HG02623 (cell line): ENCODE measurements around the gene LMF1.
"Not testable (repeated sequence)": the region's sequence is repeated elsewhere in the genome, so short reads cannot be mapped to it uniquely, and the experiment has no call there.

Source experiments
- ATAC-seq: cut with Tn5 transposase; IDR thresholded peaks from one replicate; pipeline ENCODE4 v1.9.1; 2021; ENCODE audit warnings: moderate library complexity; ENCODE audit not compliant: unreplicated experiment

Gene LMF1

GRCh38 chr16:898761-899682, 71.8 kb downstream of the LMF1 start:
- ATAC-seq = no peak

- ATAC-seq = no peak
Measured at GRCh38 chr16:898216-898615, 72.6 kb downstream of the LMF1 start.

GRCh38 chr16:897701-898100, 73.1 kb downstream of the LMF1 start:
- no peak for ATAC-seq

GRCh38 chr16:897200-897543, 73.6 kb downstream of the LMF1 start:
- no peak for ATAC-seq

- no peak for ATAC-seq
Measured at GRCh38 chr16:896261-897199, 74.3 kb downstream of the LMF1 start.

GRCh38 chr16:895371-895770, 75.4 kb downstream of the LMF1 start:
- no peak for ATAC-seq

GRCh38 chr16:894841-895240, 75.9 kb downstream of the LMF1 start:
- no peak for ATAC-seq

GRCh38 chr16:894136-894535, 76.6 kb downstream of the LMF1 start:
- no peak for ATAC-seq

GRCh38 chr16:893360-893759, 77.4 kb downstream of the LMF1 start:
- ATAC-seq = no peak

- no peak for ATAC-seq
Measured at GRCh38 chr16:892536-893255, 78.1 kb downstream of the LMF1 start.

- no peak for ATAC-seq
Measured at GRCh38 chr16:892006-892405, 78.8 kb downstream of the LMF1 start.

GRCh38 chr16:891353-891740, 79.4 kb downstream of the LMF1 start:
- ATAC-seq = no peak

GRCh38 chr16:890716-891352, 80.0 kb downstream of the LMF1 start:
- no peak for ATAC-seq

GRCh38 chr16:890217-890616, 80.6 kb downstream of the LMF1 start:
- no peak for ATAC-seq

GRCh38 chr16:889586-889985, 81.2 kb downstream of the LMF1 start:
- no peak for ATAC-seq

GRCh38 chr16:888901-889570, 81.7 kb downstream of the LMF1 start:
- ATAC-seq = no peak

GRCh38 chr16:888456-888855, 82.3 kb downstream of the LMF1 start:
- not testable (repeated sequence) for ATAC-seq

GRCh38 chr16:887846-888245, 82.9 kb downstream of the LMF1 start:
- ATAC-seq = no peak

GRCh38 chr16:886802-887731, 83.7 kb downstream of the LMF1 start:
- no peak for ATAC-seq
